Parathyroid adenoma (tissue), 2 donors: ENCODE results near the gene PPARA.
A peak's percentile ranks its signal among the peaks of the same experiment; 100 is the strongest.

Source experiments
- H2AFZ ChIP-seq: fragments of 300-600 bp; sonication (generic); one replicate; pipeline ENCODE4 v1.7.0; 2017; ENCODE audit warnings: antibody characterized with exemption, mild to moderate bottlenecking
- H3K27ac ChIP-seq: fragments of 300-600 bp; sonication (generic); one replicate; pipeline ENCODE4 v1.7.0; 2017
- H3K27me3 ChIP-seq: fragments of 300-600 bp; sonication (generic); one replicate; pipeline ENCODE4 v1.7.0; 2017; ENCODE audit warnings: low read length; ENCODE audit not compliant: control insufficient read depth, insufficient read depth
- H3K36me3 ChIP-seq: fragments of 300-600 bp; sonication (generic); one replicate; pipeline ENCODE4 v1.7.0; 2017; ENCODE audit warnings: low read length; ENCODE audit not compliant: control insufficient read depth, insufficient read depth
- H3K4me1 ChIP-seq: fragments of 300-600 bp; sonication (generic); one replicate; pipeline ENCODE4 v1.7.0; 2017; ENCODE audit warnings: control low read depth
- H3K4me2 ChIP-seq: fragments of 300-600 bp; sonication (generic); one replicate; pipeline ENCODE4 v1.7.0; 2017; ENCODE audit warnings: low read length
- H3K4me3 ChIP-seq: fragments of 300-600 bp; sonication (generic); one replicate; pipeline ENCODE4 v1.7.0; 2017; ENCODE audit warnings: low read depth, low read length
- H3K79me2 ChIP-seq: fragments of 300-600 bp; sonication (generic); one replicate; pipeline ENCODE4 v1.7.0; 2017; ENCODE audit warnings: control low read depth
- H3K9ac ChIP-seq: fragments of 300-600 bp; sonication (generic); one replicate; pipeline ENCODE4 v1.7.0; 2017; ENCODE audit warnings: mild to moderate bottlenecking
- H3K9me3 ChIP-seq: fragments of 300-600 bp; sonication (generic); one replicate; pipeline ENCODE4 v1.7.0; 2017; ENCODE audit warnings: low read length; ENCODE audit not compliant: control insufficient read depth
- CTCF ChIP-seq: fragments of 300-600 bp; sonication (generic); IDR thresholded peaks from one replicate; pipeline ENCODE4 v1.7.0; 2017; ENCODE audit warnings: antibody characterized with exemption, mild to moderate bottlenecking
- donor health status: primary hyperparathyroidism.

Gene PPARA

DNA sequence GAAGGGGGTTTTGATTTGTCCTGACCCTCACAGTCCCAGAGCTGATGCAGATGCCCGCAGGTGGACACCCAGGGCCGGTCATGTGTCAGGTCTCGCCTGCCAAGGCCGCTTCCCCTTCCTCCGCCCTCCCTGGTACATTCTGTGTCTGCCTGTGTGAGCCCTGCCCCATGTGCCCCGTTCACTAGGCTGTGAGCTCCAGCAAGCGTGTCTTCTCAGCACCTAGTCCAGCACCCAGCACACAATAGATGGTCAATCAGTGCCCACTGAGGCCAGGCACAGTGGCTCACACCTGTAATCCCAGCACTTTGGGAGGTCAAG lies 29.9 kb upstream of the PPARA start:
- no peak for TF ChIP-seq CTCF
- no peak overlapping the region for H3K27ac ChIP-seq
- no peaks in the 10 kb centered on the region for H3K27me3 ChIP-seq
- H3K79me2 ChIP-seq = no peaks in the 10 kb centered on the region
- H3K4me3 ChIP-seq = no peak overlapping the region
- H3K4me1 ChIP-seq = no peaks in the 10 kb centered on the region
- H3K9ac ChIP-seq = no peak overlapping the region
- H3K36me3 ChIP-seq = no peaks in the 10 kb centered on the region
- no peak overlapping the region for H2AFZ ChIP-seq
- H3K4me2 ChIP-seq = no peak overlapping the region
- no peaks in the 10 kb centered on the region for H3K9me3 ChIP-seq

GRCh38 chr22:46121079-46121478 lies 29.2 kb upstream of the PPARA start:
- Histone ChIP-seq H3K79me2 (no peaks in the 10 kb centered on the region), H3K9me3 (no peaks in the 10 kb centered on the region), H3K4me2 (no peak overlapping the region), H3K36me3 (no peaks in the 10 kb centered on the region), H3K4me1 (no peaks in the 10 kb centered on the region), H3K4me3 (no peak overlapping the region), H3K27ac (no peak overlapping the region), H3K9ac (no peak overlapping the region), H2AFZ (no peak overlapping the region), H3K27me3 (no peaks in the 10 kb centered on the region)
- TF ChIP-seq CTCF = no peak

- Histone ChIP-seq H3K27me3 (no peaks in the 10 kb centered on the region), H3K4me3 (no peak overlapping the region), H3K36me3 (no peaks in the 10 kb centered on the region), H3K4me2 (no peak overlapping the region), H3K79me2 (no peaks in the 10 kb centered on the region), H2AFZ (no peak overlapping the region), H3K27ac (no peak overlapping the region), H3K4me1 (no peaks in the 10 kb centered on the region), H3K9ac (no peak overlapping the region), H3K9me3 (no peaks in the 10 kb centered on the region)
- TF ChIP-seq CTCF = no peak
Observed at GRCh38 chr22:46121523-46122287, 28.6 kb upstream of the PPARA start.

GRCh38 chr22:46122511-46122971 lies 27.8 kb upstream of the PPARA start:
- Histone ChIP-seq H3K79me2 (no peaks in the 10 kb centered on the region), H3K27me3 (no peaks in the 10 kb centered on the region), H3K4me2 (no peak overlapping the region), H3K4me3 (no peak overlapping the region), H3K9ac (no peak overlapping the region), H3K9me3 (no peaks in the 10 kb centered on the region), H2AFZ (no peak overlapping the region), H3K36me3 (no peaks in the 10 kb centered on the region), H3K4me1 (no peaks in the 10 kb centered on the region), H3K27ac (no peak overlapping the region)
- peak; percentile 89 for TF ChIP-seq CTCF
